Measurements from ENCODE around the gene SCAMP2.
A peak's percentile ranks its signal among the peaks of the same experiment; 100 is the strongest.
"Not testable (repeated sequence)": the region's sequence is repeated elsewhere in the genome, so short reads cannot be mapped to it uniquely, and the experiment has no call there.

The SCAMP2 gene

DNA sequence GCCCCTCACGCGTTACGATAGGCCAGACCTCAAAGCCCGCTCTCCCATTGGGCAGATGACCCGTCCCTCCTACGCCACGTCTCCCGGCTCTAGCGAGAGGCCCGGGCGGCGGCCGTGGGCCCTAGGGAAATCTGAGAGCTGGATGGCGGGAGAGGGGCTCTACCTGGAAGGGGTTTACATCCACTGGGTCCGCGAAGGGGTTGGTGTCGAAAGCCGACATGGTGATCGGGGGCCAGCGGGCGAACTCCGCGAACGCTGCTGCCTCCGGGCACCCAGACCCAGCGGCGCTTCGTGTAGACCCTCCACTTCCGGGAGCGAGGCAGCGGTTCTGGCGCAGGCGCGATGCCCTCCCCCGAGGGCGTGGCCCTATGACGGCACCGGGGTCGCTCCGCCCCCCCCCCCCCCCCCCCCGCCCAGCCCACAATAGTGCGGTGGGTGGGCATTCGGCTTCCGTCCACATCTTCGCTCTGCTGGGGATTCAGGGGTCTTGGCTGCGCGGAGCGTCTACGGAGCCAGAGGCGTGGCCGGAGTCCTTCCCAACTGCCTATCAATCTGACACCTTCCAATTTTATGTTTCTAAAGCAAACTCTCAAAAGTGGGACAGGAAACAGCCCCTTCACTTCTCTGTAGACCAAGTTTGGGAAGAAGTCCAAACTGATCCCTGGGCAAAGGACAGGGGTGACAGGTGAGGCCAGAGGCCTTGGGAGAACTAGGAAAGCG, at the start of gene SCAMP2:
Gene SCAMP2, minus strand, starts transcription at position 330 of the 720 bp plus-strand sequence. Its CDS starts 110 bp downstream, at position 220.
- peak; percentile 90 for DNase-seq

DNA sequence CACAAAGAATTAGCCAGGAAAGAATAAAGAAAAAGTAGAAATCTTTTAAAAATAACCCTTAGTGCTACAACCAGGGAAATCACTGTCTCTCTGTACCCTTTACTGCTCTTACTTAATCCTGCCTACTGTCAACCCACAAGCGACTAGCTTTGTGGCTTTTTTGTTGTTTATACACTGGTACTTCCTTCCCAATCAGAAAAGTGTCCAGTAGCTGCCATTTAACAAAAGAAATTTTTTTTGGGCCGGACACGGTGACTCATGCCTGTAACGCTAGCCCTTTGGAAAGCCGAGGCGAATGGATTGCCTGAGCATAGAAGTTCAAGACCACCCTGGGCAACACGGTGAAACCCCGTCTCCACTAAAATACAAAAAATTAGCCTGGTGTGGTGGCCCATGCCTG, 47.3 kb upstream of the SCAMP2 start:
- no peak for DNase-seq

DNA sequence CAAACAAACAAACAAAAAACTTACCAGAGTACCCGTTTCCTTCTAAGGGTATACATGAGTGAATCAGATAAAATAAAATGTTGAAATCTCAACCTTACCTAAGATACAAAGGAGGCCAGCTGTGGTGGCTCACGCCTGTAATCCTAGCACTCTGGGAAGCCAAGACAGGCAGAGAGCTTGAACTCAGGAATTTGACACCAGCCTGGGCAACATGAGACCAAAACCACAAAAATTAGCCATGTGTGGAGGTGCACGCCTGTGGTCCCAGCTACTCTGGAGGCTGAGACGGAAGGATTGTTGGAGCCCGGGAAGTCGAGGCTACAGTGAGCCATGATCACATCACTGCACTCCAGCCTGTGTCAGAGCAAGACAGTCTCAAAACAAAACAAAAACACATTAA, 44.5 kb upstream of the SCAMP2 start:
- no peak for DNase-seq

- DNase-seq = not testable (repeated sequence)
These were observed 40.6 kb upstream of the SCAMP2 start for GRCh38 chr15:74913799-74914198.

DNA sequence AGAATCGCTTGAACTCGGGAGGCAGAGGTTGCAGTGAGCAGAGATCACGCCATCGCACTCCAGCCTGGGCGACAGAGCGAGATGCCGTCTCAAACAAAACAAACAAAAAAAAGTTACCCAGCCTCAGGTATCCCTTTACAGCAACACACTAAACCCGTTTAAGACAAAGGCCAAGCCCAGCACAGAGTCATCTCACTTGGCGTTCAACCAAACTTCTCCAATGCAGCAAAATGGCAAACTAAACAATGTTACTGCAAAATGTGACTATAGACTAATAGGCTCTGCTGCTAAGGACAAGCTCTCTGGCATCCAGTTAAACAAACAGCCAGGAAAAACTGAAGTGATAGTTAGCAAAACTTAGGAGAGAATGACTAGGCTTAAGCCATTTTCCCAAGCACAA, 39.9 kb upstream of the SCAMP2 start:
- DNase-seq = no peak

DNA sequence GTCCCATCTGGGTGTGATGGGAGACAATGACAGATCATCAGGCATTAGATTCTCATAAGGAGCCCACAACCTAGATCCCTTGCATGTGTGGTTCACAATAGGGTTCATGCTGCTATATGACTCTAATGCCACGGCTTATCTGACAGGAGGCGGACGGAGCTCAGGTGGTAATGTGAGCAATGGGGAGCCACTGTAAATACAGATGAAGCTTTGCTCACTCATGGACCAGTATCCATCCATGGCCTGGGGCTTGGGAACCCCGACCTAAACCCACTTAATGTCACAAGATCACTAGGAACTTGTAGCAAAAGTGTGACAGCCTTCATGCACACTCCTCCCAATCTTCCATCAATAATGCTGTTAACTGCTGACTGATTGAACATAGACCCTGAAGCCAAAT, 35.5 kb upstream of the SCAMP2 start:
- DNase-seq = no peak

DNA sequence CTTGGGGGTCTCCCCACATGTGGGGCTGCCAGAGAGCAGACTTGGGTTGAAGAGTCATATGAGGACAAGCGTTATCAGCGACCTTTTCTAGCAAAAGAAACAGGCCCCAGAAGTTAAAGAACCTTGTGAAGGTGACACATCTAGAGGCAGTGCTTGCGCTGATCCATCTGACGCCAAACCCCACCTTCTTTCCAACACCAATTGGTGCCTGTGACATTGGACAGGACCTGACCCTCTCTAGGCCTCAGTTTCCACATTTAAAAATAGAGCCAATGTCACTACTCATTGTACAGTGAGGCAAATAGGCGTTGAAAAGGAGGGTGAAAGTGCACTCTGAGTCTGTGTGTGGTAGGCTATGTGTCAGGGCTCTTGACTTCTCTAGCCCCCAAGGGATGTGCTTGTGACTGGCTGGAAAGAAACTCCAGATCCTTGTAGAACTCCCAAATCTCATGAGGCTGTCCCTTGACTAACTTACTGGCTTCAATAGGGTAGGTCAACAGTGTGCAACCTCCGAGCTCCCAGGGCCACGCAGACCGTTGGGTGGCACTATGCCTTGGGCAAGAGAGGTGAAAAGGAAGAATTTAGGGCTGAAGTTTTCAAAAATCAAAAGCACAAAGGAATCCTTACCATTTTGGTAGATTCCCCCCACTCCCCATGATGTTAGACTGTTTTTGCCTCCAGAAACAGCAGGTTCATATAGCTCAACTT, 34.2 kb upstream of the SCAMP2 start:
- no peak for DNase-seq

DNA sequence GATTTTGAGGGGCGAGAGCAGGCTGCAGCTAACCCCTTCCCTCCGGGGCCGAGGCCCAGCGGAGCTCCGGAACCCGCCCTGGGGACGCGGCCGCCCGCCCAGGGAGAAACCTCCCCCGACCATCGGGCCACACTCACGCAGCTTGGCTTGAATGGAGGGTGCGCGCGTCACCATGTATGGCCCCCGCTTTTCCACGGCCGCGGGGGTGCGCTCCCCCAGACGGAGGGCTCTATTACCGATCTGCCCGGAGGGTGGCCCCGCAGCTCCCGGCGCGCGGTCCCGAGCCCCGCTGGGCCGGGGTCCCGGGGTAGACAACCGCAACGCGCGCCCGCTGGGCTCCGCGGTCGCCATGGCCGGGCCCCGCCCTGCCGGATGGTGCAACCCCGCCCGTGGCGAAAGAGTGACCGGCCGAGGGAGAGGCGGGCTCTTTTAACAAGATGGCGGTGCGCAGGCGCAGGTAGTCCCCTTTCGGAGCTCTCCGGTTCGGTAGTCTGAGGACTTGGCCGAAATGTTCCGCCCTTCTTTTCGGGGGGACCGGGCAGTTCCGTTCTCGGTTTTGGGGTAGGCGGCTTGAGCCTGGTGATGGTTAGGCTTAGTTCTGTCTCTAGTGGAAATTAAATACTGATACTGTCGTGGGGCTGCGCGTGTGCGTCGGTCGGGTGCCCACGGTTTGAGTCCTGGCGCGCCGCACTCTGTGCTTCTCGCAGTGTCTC, 33.4 kb upstream of the SCAMP2 start, which contains the start of gene FAM219B:
Gene FAM219B, minus strand, starts transcription at position 402 of the 713 bp plus-strand sequence. Its CDS starts 51 bp downstream, at position 351.
- DNase-seq = peak; percentile 76

GRCh38 chr15:74906067-74906449, 32.9 kb upstream of the SCAMP2 start:
- DNase-seq = peak; percentile 40

GRCh38 chr15:74904190-74904805, 31.1 kb upstream of the SCAMP2 start:
- no peak for DNase-seq

DNA sequence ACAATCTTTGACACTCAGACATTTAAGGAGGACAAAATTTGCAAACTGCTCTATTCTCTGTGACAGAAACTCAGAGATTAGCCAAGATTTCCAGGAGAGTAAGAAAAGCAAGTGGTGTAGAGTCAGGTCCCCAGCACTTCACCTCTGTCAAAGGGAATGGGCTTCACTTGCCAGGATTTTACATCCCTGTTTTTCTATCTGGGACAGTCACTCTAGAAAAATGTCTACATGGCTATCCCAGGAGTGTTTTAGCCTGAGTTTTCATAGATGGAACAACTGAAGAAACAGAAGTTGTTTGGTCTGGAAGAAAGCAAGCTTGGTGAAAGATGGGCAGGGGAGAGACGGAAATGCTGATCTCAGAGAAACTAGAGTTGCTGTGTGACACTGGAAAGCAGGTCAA, 30.5 kb upstream of the SCAMP2 start:
- DNase-seq = no peak

GRCh38 chr15:74902295-74903075, 29.3 kb upstream of the SCAMP2 start:
- no peak for DNase-seq

- DNase-seq = peak; percentile 67
These were observed 28.5 kb upstream of the SCAMP2 start for GRCh38 chr15:74901612-74902063.

DNA sequence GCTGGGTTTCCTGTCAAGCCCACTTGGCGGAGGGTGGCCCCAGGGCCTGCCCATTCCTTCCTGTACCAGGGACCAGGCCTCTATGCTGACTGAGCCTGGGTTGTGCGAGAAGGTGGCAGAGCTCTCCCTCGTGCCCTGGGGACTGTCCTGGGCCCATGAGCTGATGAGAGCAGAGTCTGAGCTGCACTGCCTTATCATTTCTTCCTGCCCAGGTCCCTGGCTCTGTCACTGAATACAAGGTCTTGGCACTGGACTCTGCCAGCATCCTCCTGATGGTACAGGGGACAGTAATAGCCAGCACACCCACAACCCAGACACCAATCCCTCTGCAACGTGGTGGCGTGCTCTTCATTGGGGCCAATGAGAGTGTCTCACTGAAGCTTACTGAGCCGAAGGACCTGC, 24.1 kb upstream of the SCAMP2 start:
- DNase-seq = no peak

- DNase-seq = no peak
These were observed 23.2 kb upstream of the SCAMP2 start for GRCh38 chr15:74896316-74896715.

DNA sequence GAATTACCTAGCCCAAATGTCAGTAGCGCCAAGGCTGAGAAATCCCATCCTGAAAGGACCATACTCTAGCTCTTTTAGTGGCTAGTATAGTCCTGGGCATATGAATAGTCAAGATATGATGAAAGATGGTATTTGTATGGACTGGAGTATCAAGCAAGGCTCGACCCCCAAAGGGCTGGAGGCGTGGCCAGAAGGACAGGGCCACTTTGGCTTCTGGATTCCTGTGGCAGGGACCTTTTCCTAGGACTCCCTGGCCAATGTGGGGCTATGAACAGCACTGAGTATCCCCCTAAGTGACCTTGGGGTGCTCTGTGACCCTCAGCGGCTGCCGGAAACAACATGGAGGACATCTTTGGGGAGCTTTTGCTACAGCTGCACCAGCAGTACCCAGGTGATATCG, 22.7 kb upstream of the SCAMP2 start:
- no peak for DNase-seq

- not testable (repeated sequence) for DNase-seq
These were observed 21.2 kb upstream of the SCAMP2 start for GRCh38 chr15:74894383-74894782.

- DNase-seq = peak; percentile 62
These were observed 20.5 kb upstream of the SCAMP2 start for GRCh38 chr15:74893627-74894026.

GRCh38 chr15:74892931-74893330, 19.8 kb upstream of the SCAMP2 start:
- no peak for DNase-seq

GRCh38 chr15:74892313-74892712, 19.1 kb upstream of the SCAMP2 start:
- DNase-seq = no peak

DNA sequence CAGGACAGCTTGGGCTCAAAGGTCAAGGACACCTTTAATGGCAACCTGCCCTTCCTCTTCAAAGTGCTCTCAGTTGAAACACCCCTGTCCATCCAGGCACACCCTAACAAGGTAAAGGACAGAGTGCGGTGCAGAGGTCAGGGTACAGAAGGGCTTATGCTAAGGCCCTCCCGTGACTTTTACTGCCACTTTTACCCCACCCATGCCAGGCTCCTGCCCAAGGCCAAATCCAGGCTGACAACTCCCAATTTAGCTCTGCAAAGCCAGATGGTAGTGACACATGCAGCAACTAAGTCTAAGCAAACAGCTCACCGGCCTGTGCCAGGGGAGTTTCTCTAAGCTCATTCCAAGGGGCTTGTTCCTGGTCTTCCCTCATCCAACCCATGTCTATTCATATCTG, 18.3 kb upstream of the SCAMP2 start:
- no peak for DNase-seq

GRCh38 chr15:74890665-74890960, 17.4 kb upstream of the SCAMP2 start:
- no peak for DNase-seq

Measured in CD4-positive, alpha-beta T cell treated with Interleukin-6 for 4 hours (primary cell).